GM19023 (cell line): Measurements from ENCODE around the gene CEBPZ.
"Not testable (repeated sequence)": the region's sequence is repeated elsewhere in the genome, so short reads cannot be mapped to it uniquely, and the experiment has no call there.

Experiments
- ATAC-seq: cut with Tn5 transposase; IDR thresholded peaks from one replicate; pipeline ENCODE4 v1.9.1; 2021; ENCODE audit warnings: mild to moderate bottlenecking, moderate library complexity; ENCODE audit not compliant: unreplicated experiment

The CEBPZ gene

DNA sequence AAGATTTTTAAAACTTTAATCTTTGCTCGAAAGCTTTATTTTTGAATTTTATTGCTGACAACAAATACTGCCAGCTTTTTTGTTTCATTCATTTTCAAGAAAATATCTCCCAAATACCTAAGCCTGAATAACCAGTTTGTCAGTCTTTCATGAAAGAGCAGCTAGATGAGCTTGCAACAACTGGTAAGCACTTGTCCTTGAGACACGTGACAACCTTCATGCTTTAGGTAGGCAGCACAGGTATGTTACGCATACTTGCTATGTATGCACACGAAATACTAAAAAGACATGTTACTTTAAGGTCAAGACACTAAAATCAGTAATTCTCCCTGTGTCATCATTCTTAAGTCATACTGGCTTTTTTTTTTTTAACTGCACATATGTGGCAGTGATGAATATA lies 12.3 kb downstream of the CEBPZ start:
- no peak for ATAC-seq

DNA sequence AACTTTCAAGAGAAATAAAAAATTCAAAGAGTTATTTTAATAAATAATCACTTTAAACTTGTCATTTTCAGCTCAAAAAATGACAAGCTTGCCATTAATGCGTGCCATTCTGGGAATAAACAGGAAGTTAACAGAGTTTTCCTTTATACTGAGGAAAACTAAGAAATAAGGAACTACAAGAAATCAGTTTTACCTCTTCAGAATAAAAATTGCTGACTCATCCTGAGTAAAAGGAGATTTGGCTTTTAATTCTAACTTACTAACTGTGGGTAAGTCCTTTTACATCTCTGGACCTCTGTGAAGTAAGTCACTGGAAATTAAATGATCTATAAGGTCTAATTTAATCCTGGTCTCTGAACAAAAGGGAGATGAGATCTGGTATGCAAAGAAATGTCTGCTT lies 16.1 kb downstream of the CEBPZ start:
- no peak for ATAC-seq

DNA sequence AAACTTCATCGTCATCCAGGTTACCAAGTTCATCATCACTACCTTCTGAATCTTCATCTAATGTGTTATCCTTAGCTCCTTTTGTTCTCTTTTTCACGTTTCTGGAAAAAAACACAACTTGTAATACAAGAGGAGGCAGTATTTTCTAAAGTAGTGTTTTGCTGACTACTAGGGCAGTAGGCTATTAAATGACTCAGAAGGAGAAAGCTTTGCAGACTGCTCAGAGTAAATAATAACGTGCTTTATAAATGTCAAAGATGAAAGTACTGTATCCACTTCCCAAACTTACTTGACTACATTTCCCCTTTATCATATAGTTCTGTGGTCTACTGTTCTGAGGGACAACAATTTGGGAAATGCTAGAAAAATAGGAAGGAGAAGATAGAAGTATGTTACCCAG lies 19.5 kb downstream of the CEBPZ start:
- ATAC-seq = no peak

DNA sequence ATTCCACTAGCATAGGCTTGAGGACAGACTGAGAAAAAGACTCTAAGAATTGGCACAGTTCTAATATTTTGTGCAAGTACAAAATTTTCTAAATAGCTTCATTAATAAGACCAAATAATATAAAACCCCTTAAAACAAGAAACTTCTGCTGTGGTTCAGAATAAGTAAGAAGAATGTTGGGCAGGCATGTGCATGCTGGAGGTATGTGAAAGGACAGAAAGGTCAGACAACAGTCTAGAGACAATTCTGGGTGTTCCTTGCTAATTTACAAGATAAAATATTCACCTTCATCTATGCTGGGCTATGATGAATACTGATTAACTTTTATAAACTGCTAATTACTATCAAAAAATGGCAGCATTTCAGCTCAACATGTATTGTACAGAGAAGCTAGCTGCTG lies 20.2 kb downstream of the CEBPZ start:
- no peak for ATAC-seq

GRCh38 chr2:37206760-37207159 lies 24.6 kb downstream of the CEBPZ start:
- not testable (repeated sequence) for ATAC-seq

DNA sequence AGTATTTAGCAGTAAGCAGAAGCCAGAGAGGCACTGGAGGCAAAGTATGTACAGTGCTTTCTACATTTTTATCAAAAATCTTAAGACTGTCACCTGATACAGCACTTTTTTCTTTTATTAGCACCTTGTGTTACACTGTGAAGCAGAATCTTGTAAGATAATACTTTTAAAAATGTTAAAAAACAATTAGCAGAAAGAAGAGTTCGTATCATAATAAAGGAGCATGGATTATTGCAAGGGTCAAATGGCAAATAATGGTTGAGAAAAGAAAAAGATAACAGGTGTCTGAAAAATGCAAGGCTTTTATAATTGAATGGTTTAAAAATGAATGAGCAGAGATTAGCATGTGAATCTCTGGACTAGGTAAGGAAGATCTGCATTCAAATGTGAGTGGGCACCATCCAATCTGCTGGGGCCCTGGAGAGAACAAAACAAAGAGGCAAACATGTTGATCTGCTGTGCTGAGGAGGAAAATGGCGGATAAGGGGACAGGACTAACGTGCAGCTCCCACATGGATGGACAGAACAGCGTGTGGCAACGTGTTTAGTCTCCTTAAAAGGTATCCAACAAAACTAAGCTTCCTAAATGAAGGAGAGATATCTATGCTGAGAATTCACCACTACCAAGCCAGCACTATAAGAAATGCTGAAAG lies 25.6 kb downstream of the CEBPZ start:
- no peak for ATAC-seq

DNA sequence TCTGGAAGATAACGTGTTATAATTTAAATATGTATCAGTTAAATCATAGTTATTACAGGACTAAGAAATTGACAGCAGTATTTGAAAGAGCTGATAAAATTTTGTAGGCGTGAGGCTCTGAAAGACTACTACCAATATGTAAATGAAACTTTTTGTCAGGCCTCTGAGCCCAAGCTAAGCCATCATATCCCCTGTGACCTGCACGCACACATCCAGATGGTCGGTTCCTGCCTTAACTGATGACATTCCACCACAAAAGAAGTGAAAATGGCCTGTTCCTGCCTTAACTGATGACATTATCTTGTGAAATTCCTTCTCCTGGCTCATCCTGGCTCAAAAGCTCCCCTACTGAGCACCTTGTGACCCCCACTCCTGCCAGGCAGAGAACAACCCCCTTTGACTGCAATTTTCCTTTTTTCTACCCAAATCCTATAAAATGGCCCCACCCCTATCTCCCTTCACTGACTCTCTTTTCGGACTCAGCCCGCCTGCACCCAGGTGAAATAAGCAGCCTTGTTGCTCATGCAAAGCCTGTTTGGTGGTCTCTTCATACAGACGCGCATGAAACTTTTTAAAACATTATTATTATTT lies 26.2 kb downstream of the CEBPZ start:
- ATAC-seq = not testable (repeated sequence)

- no peak for ATAC-seq
These were observed 27.7 kb downstream of the CEBPZ start for GRCh38 chr2:37203708-37204107.

DNA sequence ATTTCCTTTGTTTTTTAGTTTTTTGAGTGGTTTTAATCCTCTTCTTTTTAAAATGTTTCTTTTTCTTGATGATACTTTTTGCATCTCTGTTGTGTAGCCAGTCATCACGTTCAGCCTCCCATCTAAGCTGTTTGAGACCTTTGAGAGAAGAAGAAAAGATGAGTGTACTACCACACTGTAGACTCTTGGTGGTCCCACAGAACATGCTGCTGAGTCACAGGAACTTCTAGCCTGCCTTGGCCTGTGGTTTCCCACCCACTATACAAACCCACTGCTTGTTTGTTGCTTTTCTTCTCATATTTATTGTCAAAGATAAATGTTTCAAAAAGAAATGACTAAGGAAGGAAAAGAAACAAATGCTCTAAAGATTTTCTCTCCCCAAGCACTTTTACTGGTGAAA lies 29.6 kb downstream of the CEBPZ start:
- ATAC-seq = no peak

DNA sequence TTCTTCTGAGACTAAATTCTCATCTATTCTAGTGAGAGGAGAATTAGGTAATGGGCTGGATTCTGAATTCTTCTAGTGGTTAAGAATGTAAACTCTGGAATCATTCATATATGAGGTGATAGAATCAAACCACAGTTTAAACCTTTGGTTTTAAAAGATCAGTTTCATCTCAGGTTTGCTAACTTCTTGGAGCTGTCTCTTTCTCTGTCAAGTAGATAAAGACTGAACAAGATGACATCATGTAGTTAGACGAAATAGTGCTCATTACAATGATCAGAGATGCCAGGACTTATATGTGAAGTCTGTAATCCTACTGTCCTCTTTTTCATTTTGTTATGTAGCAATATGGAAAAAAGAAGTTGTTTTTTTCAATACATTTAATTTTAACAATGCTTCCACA lies 30.2 kb downstream of the CEBPZ start:
- ATAC-seq = no peak

DNA sequence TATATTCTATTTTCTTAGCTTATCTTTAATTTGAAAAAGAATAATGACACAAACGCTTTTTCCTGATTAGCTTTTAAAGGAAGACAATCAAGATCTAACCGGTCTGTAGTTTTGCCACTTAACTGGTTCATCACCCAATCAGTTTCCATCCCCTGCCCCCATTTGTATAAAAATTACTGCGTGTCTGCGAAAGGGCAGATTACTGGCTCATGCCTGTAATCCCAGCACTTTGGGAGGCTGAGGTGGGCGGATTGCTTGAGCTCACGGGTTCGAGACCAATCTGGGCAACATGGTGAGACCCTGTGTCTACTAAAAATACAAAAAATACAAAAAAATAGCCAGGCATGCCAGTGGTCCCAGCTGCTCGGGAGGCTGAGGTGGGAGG lies 32.7 kb downstream of the CEBPZ start:
- ATAC-seq = no peak

- ATAC-seq = peak; percentile 81
These were observed 34.8 kb downstream of the CEBPZ start, which contains the start of gene CEBPZOS for GRCh38 chr2:37196320-37197195. Gene CEBPZOS, plus strand, starts transcription at chr2:37196496. Its CDS starts 3,209 bp downstream, at chr2:37199705.

- not testable (repeated sequence) for ATAC-seq
These were observed 35.5 kb downstream of the CEBPZ start for GRCh38 chr2:37195862-37196319.

DNA sequence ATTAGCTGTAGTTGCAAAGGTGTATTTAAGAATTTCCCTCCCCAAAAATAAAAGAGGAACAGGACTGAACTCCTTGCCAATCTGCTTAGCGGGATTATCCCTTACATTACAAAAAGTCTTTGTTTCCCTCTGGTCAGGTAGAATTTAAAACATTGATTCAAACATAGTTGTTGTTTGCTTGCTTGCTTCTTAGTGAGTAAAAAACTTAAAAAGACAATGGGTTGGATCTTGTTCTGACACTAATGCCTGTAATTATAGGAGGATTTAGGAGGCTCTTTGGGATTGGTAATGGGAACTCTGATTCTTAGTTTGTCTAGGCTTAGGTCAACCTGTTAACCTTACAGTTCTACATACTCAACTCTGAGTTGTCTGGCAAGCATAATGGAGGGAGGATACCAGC lies 38.8 kb downstream of the CEBPZ start:
- no peak for ATAC-seq

DNA sequence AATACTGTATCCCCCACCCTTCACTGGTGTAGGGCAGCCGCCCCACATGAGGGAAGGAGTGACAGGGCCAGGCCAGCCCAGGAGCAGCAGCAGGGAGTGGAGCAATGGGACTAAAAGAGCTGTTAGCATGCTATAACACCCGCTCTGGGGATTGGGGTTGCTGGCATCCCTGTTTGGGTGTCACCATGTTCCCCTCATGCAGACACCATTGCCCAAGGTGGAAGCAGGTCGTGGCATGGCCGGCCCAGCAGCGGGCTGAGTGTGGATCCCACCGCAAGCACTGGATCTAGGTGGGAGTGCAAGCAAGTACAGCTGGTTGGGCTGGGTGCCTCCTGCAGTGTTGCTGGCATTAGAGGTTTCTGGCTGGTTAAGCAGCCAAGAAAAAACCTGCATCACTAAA lies 39.6 kb downstream of the CEBPZ start:
- ATAC-seq = no peak

- no peak for ATAC-seq
These were observed 40.1 kb downstream of the CEBPZ start for GRCh38 chr2:37191253-37191652.

- ATAC-seq = no peak
These were observed 41.1 kb downstream of the CEBPZ start for GRCh38 chr2:37190290-37190689.

- no peak for ATAC-seq
These were observed 41.8 kb downstream of the CEBPZ start for GRCh38 chr2:37189452-37190153.

DNA sequence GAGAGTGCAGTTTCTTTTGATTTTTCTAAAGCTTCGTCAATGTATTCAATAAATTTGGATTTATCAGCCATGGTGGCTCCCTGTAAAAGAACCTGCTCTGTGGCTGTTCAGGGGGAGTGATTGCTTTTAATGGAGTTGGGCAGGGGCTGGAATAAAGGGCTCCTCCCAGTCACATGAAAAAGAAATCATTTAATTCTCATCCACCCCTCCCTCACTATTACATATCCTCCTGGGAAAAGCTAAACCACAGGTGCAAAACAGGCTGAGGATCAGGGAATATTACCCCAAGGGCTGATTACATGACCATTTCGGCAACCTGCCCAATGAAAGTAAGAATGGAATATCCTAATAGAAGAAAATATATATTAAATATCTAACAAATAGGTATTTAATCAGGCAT lies 42.8 kb downstream of the CEBPZ start, which contains the start of gene SULT6B1:
Gene SULT6B1 (minus strand): TSS at position 101 of the 400 bp plus-strand sequence. CDS start 30 bp downstream, at position 71.
- no peak for ATAC-seq

- ATAC-seq = no peak
These were observed 49.4 kb downstream of the CEBPZ start for GRCh38 chr2:37181726-37182684.
